GM18951 (cell line): ENCODE data around the gene C5.
A peak's percentile ranks its signal among the peaks of the same experiment; 100 is the strongest.

Experiments
- POLR2A ChIP-seq: IDR thresholded peaks from 4 replicates; pipeline ENCODE4 v1.6.1; 2011; ENCODE audit warnings: mild to moderate bottlenecking; ENCODE audit not compliant: insufficient read length, insufficient read depth; ENCODE audit errors: extremely low read depth
- in situ Hi-C: fragments of 300-500 bp; cut with MboI; formaldehyde crosslinking; loops from one replicate; pipeline ENCODE4 v1.12.0; 2022; ENCODE audit warnings: low sequenced_read_pairs, mixed read lengths, inconsistent platforms; ENCODE audit not compliant: unreplicated experiment

C5 gene

DNA sequence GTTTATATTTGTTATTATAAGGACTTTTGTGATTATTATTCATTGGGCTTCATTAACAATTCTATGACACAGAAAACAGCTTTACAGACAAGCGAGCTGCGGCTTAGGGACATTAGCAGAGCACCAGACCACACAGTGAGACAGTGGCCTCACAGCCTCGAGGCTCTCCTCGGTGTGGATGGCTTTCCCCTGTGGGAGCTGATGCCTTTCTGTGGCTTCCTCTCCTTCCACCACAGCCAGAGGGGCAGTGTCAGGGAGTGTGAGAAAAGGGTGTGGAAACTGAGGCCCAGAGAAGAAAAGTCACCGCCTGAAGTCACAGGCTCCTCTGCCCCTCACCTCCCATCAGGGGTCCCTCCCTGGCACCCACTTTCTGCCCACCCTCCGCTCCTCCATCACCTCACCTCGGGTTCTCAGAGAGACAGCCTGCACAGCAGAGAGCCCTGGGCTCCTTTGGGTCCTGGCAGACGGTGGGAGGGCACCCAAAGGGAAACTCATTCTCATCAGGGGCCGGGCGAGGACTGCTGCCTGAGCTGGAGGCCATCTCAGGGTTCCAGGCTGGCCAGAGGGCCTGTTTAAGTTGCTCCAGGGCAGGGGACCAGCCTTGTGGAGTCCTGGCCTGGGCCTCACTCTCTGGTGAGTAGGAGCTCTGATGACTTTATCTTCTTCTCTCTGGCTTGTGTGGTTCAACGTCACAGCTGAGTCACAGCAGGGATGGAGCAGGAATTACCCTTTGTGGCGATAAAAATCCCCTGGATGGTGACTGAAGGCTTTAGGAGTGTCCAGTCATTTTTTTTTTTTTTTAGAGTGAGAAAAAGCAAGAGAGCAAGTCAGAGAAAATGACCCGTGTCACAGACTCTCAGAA lies 124.3 kb downstream of the C5 start:
- in situ Hi-C loops, result no loop called here
- TF ChIP-seq POLR2A, result peak; percentile 97

DNA sequence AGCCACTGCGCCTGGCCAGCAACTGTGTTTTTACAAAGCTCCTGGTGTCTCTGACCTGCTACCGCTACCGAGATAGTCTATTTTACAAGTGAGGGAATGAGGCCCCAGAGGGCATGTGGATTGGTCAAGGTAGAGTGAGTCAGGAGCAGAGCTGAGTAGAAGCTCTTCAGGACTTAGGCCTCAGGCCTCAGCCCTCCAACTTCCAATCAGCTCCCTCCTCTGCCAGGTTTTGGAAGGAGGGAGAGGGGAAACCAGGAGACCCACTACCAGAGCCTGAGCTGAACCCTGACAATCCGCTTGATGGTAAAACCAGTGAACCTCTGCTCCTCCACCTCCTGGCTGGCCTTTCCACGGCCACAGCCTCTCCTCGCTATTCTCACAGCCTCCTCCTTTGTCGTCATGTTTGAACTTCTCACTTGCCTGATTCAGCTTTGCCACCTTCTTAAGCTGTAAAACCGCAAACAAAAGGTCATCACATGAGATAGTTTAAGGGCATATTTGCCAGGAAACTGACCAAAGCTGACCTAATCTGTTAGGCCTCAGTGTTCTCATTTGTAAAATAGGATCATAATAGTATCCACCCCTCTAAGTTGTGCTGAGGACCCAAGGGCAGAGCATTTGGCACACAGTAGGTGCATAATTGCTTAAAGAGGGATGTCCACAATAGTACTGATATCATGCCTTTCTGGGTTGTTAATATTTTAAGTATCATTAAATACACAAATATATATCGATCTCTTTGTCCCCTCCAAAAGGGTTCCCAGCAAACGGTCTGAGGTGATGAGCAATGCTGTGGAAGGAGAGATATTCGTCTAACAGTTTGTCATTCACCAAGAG lies 125.2 kb downstream of the C5 start:
- in situ Hi-C loops, result no loop called here

GRCh38 chr9:120923620-120924328 lies 126.3 kb downstream of the C5 start:
- peak; percentile 51 for TF ChIP-seq POLR2A
- in situ Hi-C loops, result no loop called here

More for the DNA sequence above, 125.2 kb downstream of the C5 start:
- peak; percentile 41 for TF ChIP-seq POLR2A

- in situ Hi-C loops, result no loop called here
These were observed 127.5 kb downstream of the C5 start for GRCh38 chr9:120922404-120923195.

DNA sequence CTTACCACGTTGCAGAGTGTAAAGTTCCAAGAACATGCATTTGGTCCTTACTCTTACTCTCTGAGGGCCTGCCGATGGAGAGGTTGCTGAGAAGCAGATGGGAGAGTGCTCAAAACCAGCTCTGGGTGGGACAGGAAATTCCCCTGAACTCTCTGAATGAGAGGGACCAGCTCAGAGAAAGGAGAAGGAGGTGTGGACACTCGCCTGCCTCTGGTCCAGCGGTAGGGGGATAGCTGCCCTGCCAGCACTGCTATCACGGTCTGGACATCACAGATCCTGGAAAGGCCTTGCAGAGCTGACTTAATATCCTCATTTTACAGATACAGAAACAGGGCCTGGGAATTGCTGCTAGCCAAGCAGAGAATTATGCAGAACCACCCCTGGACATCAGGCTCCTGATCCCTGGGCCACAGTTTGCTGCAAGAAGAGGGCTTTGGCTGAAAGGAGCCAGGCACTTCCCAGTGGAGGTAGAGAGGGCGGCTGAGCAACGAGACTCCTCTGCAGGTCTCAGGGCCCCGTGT lies 128.4 kb downstream of the C5 start:
- peak; percentile 46 for TF ChIP-seq POLR2A
- in situ Hi-C loops, result no loop called here

More at GRCh38 chr9:120922404-120923195, 127.5 kb downstream of the C5 start:
- TF ChIP-seq POLR2A, result peak; percentile 3

GRCh38 chr9:120920806-120921178 lies 129.3 kb downstream of the C5 start:
- in situ Hi-C loops, result no loop called here
- no peak for TF ChIP-seq POLR2A

DNA sequence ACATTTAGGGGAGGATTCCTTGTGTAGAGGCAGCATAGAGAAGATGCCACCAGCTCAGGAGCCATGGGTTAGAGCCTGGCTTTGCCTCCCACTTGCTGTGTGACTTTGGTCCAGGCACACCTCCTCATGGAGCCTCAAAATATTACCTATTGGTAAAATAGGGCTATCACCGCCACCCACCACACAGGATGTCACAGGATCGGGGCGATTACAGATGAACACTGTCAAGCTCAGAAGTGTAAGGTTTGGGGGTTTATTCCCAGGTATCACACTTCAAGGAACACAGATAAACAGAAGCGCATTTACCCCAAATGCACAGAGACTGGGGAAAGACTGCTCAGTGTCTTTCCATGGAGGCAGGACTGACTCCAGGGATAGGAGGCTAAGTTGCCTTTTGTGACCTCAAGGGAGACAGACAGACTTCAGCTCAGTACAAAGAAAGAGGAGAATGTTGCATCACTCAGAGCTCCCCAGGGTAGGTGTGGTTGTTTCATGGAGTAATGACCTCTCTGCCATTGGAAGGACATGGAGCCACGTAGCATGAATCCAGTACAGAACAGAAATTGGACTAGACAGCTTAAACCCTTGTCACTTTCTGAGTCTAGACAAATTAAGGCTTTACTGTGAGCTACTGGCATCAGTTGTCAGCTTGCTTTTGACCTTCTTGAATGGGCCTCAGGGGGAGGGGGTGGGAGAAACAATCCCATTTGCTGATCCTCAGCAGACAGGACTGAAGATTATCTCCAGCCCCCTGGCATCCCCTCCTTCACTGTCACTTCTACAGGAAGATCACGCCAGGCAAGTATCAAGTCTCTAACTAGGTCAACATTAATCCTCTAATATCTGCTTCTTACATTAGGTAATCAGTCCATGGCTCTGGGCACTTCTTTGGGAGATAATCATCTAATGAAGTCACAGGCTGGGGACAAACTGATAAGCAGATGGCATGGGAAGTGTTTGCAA lies 130.0 kb downstream of the C5 start:
- in situ Hi-C loops, result no loop called here
- no peak for TF ChIP-seq POLR2A

DNA sequence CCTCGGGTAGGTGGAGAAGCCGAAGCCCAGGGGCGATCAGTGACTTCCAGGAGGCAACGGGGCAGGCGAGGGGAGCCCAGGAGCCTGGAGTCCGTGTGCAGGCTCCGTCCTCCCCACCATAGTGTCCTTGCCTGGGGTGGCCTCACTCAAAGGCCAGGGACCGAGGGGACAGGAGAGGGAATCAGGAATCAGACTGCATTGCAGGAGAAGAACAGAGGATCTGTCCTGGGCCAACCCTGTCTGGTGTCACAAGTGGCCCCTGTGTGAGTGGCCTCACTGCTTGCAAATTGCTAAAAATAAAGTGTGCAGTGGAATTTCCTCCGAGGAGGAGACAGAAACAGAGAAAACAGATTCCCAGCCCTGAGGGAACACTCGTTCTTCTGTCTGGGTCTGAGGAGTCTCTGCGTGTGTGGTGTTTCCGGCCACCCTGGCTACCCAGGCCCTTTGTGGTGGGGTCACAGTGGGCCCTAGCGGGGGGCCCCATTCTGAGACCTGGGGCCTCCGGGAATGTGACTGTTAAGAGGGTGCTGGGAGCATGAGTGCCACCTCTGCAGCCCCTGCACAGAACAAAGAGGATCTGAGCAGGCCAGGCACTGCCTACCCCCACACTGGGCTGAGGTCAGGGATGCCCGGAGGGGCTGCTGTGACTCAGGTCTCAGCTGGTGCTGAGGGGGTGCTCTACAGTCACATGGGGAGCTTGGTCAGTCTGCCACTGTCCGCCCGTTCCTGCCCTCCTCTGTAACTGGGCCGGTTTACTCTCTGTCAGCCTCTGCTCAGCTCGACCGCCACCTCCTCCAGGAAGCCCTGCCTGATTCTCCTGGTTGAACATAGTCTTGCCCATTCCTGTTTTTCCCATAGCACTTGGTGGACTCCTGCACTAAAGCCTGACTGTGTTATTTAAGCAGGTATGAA lies 130.9 kb downstream of the C5 start:
- in situ Hi-C loops, result no loop called here
- TF ChIP-seq POLR2A, result peak; percentile 7

DNA sequence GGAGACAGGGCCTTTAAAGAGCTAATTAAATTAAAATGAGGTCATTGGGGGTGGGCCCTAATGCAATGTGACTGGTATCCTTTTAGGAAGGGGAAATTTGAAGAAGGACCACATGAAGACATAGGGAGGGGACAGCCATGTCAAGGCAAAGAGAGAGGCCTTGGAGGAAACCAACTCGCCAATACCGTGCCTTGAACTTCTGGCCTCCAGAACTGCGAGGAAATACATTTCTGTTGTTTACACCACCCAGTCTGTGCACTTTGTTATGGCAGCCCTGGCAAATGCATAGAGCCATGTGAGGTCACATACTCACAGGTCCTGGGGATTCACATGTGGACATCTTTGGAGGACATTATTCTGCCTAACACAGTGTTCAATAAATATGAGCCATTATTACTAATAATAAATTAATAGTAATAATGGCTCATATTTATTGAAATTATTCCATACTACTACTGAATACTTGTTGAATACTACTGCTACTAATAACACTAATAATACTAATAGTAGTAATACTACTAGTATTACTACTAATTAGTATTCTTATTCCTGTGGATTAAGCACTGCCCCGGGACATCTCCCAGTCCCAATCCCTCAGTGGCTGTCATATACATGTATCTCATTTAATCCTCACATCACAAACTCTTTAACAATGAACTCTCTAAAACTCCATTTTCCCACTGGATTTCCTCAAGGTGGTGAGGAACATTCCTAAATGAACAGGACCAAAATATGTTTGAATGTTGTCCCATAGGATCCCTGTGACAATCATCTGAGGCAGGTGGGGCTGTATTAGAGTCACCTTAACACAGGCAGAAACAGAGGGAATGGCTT lies 131.9 kb downstream of the C5 start:
- no peak for TF ChIP-seq POLR2A
- in situ Hi-C loops, result no loop called here

- peak; percentile 45 for TF ChIP-seq POLR2A
- in situ Hi-C loops, result no loop called here
These were observed 132.8 kb downstream of the C5 start for GRCh38 chr9:120916991-120917880.
